Sigmoid colon (tissue), 7 donors: ENCODE data around the gene GNAQ. TPM values are rescaled to one million over a fixed set of nuclear protein-coding genes. Genes with fewer than 3 reads are reported as not detected.

Source experiments
- DNase-seq: peaks from one replicate; pipeline ENCODE4 v3.0.0-alpha.2; 2019
- H3K27ac ChIP-seq, 4 donors: fragments of 200-600 bp; sonication (generic); one replicate each; pipeline ENCODE4 v1.5.1; 2016 to 2019; ENCODE audit warnings: mild to moderate bottlenecking in 1 of 4
- H3K27me3 ChIP-seq, 3 donors: fragments of 200-600 bp; sonication (generic); one replicate each; pipeline ENCODE4 v1.5.1; 2019; ENCODE audit warnings: mild to moderate bottlenecking in 1 of 3
- H3K36me3 ChIP-seq, 4 donors: fragments of 200-600 bp; sonication (generic); one replicate each; pipeline ENCODE4 v1.5.1; 2016 to 2019
- H3K4me1 ChIP-seq, 4 donors: fragments of 200-600 bp; sonication (generic); one replicate each; pipeline ENCODE4 v1.5.1; 2017 to 2019
- H3K4me3 ChIP-seq, 4 donors: fragments of 200-600 bp; sonication (generic); one replicate each; pipeline ENCODE4 v1.5.1; 2017 to 2019; ENCODE audit warnings: mild to moderate bottlenecking in 2 of 4, moderate library complexity in 1 of 4
- H3K9me3 ChIP-seq, 4 donors: fragments of 200-600 bp in 3 of 4; sonication (generic) in 3 of 4; one replicate each; pipeline versions ENCODE4 v1.5.1 to v1.6.1; 2013 to 2019
- CTCF ChIP-seq, 4 experiments: fragments of 450-650 bp in 3 of 4; fragments of 200-600 bp in 1 of 4; IDR thresholded peaks; one replicate each; pipeline ENCODE4 v1.5.1; 2016 to 2019; ENCODE audit warnings: antibody characterized with exemption in 4 of 4, mild to moderate bottlenecking in 3 of 4, moderate library complexity in 2 of 4
- EP300 ChIP-seq, 4 donors: sonication (generic); formaldehyde crosslinking; IDR thresholded peaks; one replicate each; pipeline ENCODE4 v1.6.1; 2017; ENCODE audit warnings: antibody characterized with exemption in 4 of 4
- POLR2A ChIP-seq, 2 donors: fragments of 450-650 bp; IDR thresholded peaks; one replicate each; pipeline ENCODE4 v1.6.1; 2016; ENCODE audit warnings: antibody characterized with exemption in 2 of 2, mild to moderate bottlenecking in 2 of 2, moderate library complexity in 2 of 2
- POLR2AphosphoS5 ChIP-seq, 4 donors: sonication (generic); formaldehyde crosslinking; IDR thresholded peaks; one replicate each; pipeline ENCODE4 v1.6.1; 2017; ENCODE audit warnings: antibody characterized with exemption in 4 of 4
- WGBS, 2 donors: extraction: QIAGEN DNeasy Blood & Tissue Kit; methylation state at CpG; one replicate each; pipeline ENCODE4 v1.1.7; 2013; 5-methylcytosine and 5-hydroxymethylcytosine counted together
- intact Hi-C: fragments of 100-400 bp; cut with DNase I; formaldehyde crosslinking; loops from one replicate; pipeline ENCODE4 v1.15.1; 2023
- polyA plus RNA-seq, 3 donors: library from polyadenylated mRNA; stranded (reverse); fragments of 200-250 nt; gene quantifications; one replicate each; pipeline ENCODE4 v1.2.3, GENCODE V29; 2013
- total RNA-seq, 4 donors: library from RNA; depleted of rRNA; stranded (reverse); fragments of >200 nt; gene quantifications; one replicate each; pipeline ENCODE4 v1.1.0, GENCODE V29; 2016
- donor health status: healthy with polysubstance abuse.
- donor health status: Bipolar disorder and iron deficiency.
- donor health status: healthy.

GNAQ gene
- total and polyA plus RNA-seq, 7 donors = 21.6 to 79.2 (median 49.5) TPM

- no peak for DNase-seq
- no peak for TF ChIP-seq POLR2AphosphoS5 (IDR thresholded peaks at IDR 0.05)
- TF ChIP-seq EP300 (IDR thresholded peaks at IDR 0.05) = no peak
- no peak for TF ChIP-seq POLR2A (IDR thresholded peaks at IDR 0.05)
- no peak for TF ChIP-seq CTCF (IDR thresholded peaks at IDR 0.05)
- intact Hi-C loops = loop anchor here (5.0 kb wide), 1 partner anchor 178 kb away; no protein-coding TSS in a partner anchor
- Histone ChIP-seq H3K4me1 (peaks cover 0 to 82% (median 71%) of the 10 kb centered on the region in 4 donors), H3K36me3 (no peaks in the 10 kb centered on the region), H3K4me3 (peak overlapping the region in 1 of 4 donors; percentile 12), H3K9me3 (no peaks in the 10 kb centered on the region), H3K27ac (peak overlapping the region in 3 of 4 donors; percentile 57 to 95 (median 93)), H3K27me3 (no peaks in the 10 kb centered on the region)
- 23 to 64% methylated on average over 7 of the region's 7 CpGs for WGBS, 2 donors
Observed at GRCh38 chr9:78025186-78025585, 6.4 kb downstream of the GNAQ start.

- DNase-seq = no peak
- peaks cover 0 to 85% (median 69%) of the 10 kb centered on the region in 4 donors for H3K4me1 ChIP-seq
Observed at GRCh38 chr9:78023003-78023741, 8.4 kb downstream of the GNAQ start.

GRCh38 chr9:78021697-78022096 is 9.9 kb downstream of the GNAQ start:
- Histone ChIP-seq H3K4me1 (peaks cover 0 to 77% (median 59%) of the 10 kb centered on the region in 4 donors), H3K36me3 (no peaks in the 10 kb centered on the region), H3K9me3 (no peaks in the 10 kb centered on the region), H3K27me3 (no peaks in the 10 kb centered on the region), H3K27ac (peak overlapping the region in 1 of 4 donors; percentile 29), H3K4me3 (no peak overlapping the region)
- TF ChIP-seq POLR2A (IDR thresholded peaks at IDR 0.05) = no peak
- no peak for TF ChIP-seq EP300 (IDR thresholded peaks at IDR 0.05)
- no peak for TF ChIP-seq POLR2AphosphoS5 (IDR thresholded peaks at IDR 0.05)
- TF ChIP-seq CTCF (IDR thresholded peaks at IDR 0.05) = no peak
- intact Hi-C loops = no loop called here
- DNase-seq = no peak
- 37 to 48% methylated on average over 8 of the region's 8 CpGs for WGBS, 2 donors

More at GRCh38 chr9:78023003-78023741, 8.4 kb downstream of the GNAQ start:
- no peaks in the 10 kb centered on the region for H3K36me3 ChIP-seq
- H3K4me3 ChIP-seq = no peak overlapping the region
- H3K27me3 ChIP-seq = no peaks in the 10 kb centered on the region
- H3K9me3 ChIP-seq = no peaks in the 10 kb centered on the region
- 24% methylated on average over 5 of the region's 5 CpGs for WGBS, 2 donors
- intact Hi-C loops = no loop called here
- H3K27ac ChIP-seq = peak overlapping the region in 2 of 4 donors; percentile 6 to 25
- TF ChIP-seq POLR2A (IDR thresholded peaks at IDR 0.05) (peak in 1 of 2 donors; percentile 17), POLR2AphosphoS5 (IDR thresholded peaks at IDR 0.05) (peak in 1 of 4 donors; percentile 36), EP300 (IDR thresholded peaks at IDR 0.05) (no peak)

GRCh38 chr9:78017190-78017693 is 14.4 kb downstream of the GNAQ start:
- H3K4me1 ChIP-seq = peaks cover 0 to 63% (median 35%) of the 10 kb centered on the region in 4 donors
- WGBS, 2 donors = 85% methylated on average over 3 of the region's 3 CpGs
- no peak for TF ChIP-seq POLR2A (IDR thresholded peaks at IDR 0.05)
- TF ChIP-seq POLR2AphosphoS5 (IDR thresholded peaks at IDR 0.05) = no peak
- TF ChIP-seq EP300 (IDR thresholded peaks at IDR 0.05) = no peak
- TF ChIP-seq CTCF (IDR thresholded peaks at IDR 0.05) = no peak
- intact Hi-C loops = no loop called here
- DNase-seq = no peak
- no peak overlapping the region for H3K27ac ChIP-seq
- H3K36me3 ChIP-seq = no peaks in the 10 kb centered on the region
- H3K9me3 ChIP-seq = no peaks in the 10 kb centered on the region
- no peak overlapping the region for H3K4me3 ChIP-seq
- H3K27me3 ChIP-seq = no peaks in the 10 kb centered on the region

- DNase-seq = no peak
- Histone ChIP-seq H3K27me3 (no peaks in the 10 kb centered on the region), H3K9me3 (no peaks in the 10 kb centered on the region), H3K4me3 (no peak overlapping the region), H3K36me3 (no peaks in the 10 kb centered on the region), H3K4me1 (peaks cover 0 to 63% (median 35%) of the 10 kb centered on the region in 4 donors), H3K27ac (no peak overlapping the region)
- intact Hi-C loops = no loop called here
- TF ChIP-seq CTCF (IDR thresholded peaks at IDR 0.05) (no peak), POLR2A (IDR thresholded peaks at IDR 0.05) (no peak), EP300 (IDR thresholded peaks at IDR 0.05) (no peak), POLR2AphosphoS5 (IDR thresholded peaks at IDR 0.05) (no peak)
Observed at GRCh38 chr9:78015241-78015640, 16.4 kb downstream of the GNAQ start.
